Hepatocyte (in vitro differentiated cells): ENCODE data around the gene BTBD8.

ENCODE experiments used
- CTCF ChIP-seq: fragments of 200-600 bp; sonication (generic); IDR thresholded peaks from 2 replicates; pipeline ENCODE4 v1.5.1; 2016; ENCODE audit warnings: antibody characterized with exemption, mild to moderate bottlenecking; ENCODE audit not compliant: poor library complexity
- EZH2 ChIP-seq: fragments of 200-600 bp; sonication (generic); IDR thresholded peaks from 2 replicates; pipeline ENCODE4 v1.6.1; 2016; ENCODE audit warnings: antibody characterized with exemption, mild to moderate bottlenecking, borderline replicate concordance
- EZH2phosphoT487 ChIP-seq: fragments of 200-600 bp; sonication (generic); IDR thresholded peaks from one replicate; pipeline ENCODE4 v1.6.1; 2018; ENCODE audit warnings: antibody characterized with exemption, mild to moderate bottlenecking, low read depth, moderate library complexity; ENCODE audit not compliant: unreplicated experiment, severe bottlenecking

GRCh38 chr1:92134331-92134730, 54.2 kb downstream of the BTBD8 start:
- no peak for TF ChIP-seq CTCF
- TF ChIP-seq EZH2phosphoT487: no peak
- TF ChIP-seq EZH2: no peak
